Fibroblast of skin of left quadriceps (primary cell): ENCODE data around the gene SCD.
A peak's percentile ranks its signal among the peaks of the same experiment; 100 is the strongest.
"Not testable (repeated sequence)": the region's sequence is repeated elsewhere in the genome, so short reads cannot be mapped to it uniquely, and the experiment has no call there.

Experiments
- DNase-seq, 2 experiments: peaks; one replicate each; pipeline ENCODE4 v3.0.0-alpha.2; 2013; ENCODE audit warnings: low read depth in 2 of 2

SCD gene

DNA sequence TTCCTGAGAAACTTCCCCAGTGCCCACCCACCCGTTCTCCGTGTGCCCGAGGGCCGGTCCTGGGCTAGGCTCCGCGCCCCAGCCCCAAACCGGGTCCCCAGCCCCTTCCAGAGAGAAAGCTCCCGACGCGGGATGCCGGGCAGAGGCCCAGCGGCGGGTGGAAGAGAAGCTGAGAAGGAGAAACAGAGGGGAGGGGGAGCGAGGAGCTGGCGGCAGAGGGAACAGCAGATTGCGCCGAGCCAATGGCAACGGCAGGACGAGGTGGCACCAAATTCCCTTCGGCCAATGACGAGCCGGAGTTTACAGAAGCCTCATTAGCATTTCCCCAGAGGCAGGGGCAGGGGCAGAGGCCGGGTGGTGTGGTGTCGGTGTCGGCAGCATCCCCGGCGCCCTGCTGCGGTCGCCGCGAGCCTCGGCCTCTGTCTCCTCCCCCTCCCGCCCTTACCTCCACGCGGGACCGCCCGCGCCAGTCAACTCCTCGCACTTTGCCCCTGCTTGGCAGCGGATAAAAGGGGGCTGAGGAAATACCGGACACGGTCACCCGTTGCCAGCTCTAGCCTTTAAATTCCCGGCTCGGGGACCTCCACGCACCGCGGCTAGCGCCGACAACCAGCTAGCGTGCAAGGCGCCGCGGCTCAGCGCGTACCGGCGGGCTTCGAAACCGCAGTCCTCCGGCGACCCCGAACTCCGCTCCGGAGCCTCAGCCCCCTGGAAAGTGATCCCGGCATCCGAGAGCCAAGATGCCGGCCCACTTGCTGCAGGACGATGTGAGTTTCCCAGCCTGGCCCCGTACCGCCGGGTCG is at the start of gene SCD:
Gene SCD, plus strand, starts transcription at position 469 of the 803 bp plus-strand sequence. Its CDS starts 272 bp downstream, at position 741.
- DNase-seq = peak; percentile 83 to 86

DNA sequence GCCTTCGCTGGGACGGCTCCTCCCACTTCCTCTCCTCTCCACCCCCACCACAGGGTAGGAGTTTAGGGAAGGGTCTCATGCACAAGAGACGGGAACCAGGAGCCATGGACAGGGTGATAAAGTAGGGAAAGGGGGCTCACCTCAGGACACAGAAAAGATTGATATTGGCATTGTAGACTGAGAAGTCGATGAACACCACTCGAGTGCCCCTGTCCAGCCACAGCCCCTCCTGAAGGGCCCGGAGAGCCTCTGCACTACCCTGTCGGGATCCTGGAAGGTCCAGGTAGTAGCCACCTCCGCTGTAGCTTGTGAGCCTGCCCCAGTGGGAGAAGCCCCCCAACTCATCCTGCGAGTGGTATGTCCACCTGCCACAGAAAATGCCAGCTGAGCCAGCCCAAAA is 49.8 kb upstream of the SCD start:
- no peak for DNase-seq

DNA sequence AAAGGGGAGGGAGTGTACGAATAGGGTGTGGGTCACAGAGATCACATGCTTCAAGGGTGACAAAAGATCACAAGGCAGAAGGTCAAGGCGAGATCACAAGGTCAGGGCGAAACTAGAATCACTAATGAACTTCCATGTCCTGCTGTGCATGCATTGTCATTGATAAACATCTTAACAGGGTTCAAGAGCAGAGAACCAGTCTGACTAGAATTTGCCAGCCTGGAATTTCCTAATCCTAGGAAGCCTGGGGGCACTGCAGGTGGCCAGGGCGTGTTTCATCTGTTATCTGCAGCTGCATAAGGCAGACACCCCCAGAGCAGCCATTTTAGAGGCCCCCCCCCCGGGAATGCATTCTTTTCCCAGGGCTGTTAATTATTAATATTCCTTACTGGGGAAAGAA is 45.9 kb upstream of the SCD start:
- DNase-seq = not testable (repeated sequence)

DNA sequence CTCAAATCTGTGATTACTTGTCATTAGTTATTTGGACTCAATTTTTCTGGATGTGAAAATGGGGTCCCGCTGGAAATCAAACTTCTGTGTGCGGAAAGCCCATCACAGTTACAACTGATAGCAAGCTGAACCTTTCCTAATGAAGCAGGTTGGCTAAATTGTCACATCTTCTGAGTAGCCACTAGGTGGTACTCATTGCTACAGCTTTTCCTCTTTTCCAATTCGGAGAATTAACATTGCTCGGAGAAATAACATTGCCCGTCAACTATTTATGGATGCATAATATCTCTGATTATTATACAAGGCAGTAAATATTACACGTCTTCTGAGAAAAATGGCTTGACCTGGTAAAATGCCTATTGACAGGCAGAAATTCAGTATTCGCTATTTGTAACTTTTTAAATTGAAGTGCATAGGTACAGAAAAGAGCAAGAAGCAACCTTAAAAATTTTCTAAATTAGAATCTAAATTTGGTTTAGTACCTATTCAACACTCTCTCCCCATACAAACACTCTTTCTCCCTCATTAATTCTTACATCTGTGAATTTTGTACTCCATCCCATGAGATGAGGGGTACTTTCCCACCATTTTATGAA is 43.2 kb upstream of the SCD start:
- no peak for DNase-seq

DNA sequence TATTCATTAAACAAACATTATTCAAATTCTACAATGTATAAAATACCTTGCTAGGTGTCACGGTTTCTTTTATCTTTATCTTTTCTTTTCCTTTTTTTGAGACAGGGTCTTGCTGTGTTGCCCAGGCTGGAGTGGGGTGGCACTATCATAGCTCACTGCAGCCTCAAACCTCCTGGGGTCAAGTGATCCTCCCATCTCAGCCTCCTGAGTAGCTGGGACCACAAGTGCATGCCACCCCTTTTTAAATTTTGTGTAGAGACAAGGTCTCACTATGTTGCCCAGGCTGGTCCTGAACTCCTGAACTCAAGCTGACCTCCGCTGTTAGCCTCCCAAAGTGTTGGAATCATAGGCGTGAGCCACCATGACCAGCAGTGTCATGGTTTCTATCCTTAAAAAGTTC is 42.6 kb upstream of the SCD start:
- no peak for DNase-seq

DNA sequence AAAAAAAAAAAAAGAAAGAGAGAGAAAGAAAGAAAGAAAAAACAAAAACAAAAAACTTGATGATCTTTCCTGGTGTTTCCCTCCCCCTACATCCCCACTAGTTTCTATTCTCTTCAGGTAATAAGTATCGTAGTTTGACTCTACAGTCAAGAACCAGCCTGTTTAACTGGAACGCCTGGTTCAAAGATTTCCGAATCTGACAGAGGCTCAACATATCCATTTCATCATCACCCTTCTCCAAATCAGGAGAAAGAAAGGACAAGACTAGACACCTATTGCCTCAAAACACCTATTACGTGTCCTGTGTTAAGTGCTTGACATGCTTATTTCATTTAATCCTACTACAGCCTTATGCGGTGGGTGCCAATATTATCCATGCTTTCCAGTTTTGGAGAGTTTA is 40.2 kb upstream of the SCD start:
- no peak for DNase-seq

DNA sequence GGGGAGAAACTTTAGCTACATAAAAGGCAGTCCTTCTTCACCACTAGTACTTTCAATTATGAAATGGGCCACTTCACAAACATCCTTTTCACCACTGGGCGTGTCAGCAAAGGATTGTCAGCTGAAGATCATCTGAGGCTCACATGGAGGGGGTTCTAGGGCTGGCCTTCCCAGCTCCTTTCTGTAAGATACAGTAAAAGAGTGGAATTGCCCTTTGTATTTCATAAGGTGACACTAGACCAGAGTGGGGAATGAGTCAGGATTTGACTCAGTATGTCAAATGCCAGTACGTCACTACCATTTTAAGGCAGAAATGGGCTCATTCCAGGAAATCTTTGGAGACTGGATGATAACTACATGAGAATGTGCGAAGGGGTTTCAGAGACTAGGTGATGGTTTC is 39.3 kb upstream of the SCD start:
- DNase-seq = no peak

DNA sequence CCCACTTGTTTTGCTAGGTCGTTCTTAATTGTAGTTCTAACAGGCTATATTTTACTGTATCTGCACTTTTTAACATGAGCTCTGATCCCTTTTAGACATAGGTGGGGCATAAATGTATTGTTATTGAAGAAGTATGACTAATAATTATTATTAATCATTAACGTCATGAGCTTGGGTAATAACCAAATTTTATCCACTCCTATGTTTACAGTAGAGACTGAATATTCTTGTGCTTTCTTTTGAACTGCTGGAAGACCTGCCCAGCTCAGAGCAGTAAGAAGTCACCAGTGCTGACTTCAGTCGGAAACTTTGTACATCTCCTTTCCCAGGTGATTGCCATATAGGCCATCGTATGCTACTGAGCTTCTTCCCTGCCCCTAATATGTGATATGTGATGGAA is 35.7 kb upstream of the SCD start:
- no peak for DNase-seq

DNA sequence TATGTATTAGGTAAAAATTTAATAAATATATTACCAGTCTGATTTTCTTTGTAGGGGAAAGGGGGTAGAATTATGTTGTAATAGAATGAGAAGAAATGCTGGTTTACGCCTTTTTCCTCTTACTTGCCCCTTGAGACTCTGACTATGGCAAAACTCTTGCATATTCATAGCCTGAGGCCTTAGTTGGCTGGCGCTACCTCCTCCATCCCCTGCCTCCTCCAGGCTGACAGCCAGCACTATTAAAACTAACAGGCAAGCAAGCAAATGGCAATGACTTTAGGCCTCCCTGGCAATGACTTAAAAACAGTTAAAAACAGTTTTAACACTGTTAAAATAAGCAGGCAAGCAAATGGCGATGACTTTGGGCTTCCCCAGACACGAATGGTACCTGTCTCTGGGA is 31.4 kb upstream of the SCD start:
- no peak for DNase-seq

DNA sequence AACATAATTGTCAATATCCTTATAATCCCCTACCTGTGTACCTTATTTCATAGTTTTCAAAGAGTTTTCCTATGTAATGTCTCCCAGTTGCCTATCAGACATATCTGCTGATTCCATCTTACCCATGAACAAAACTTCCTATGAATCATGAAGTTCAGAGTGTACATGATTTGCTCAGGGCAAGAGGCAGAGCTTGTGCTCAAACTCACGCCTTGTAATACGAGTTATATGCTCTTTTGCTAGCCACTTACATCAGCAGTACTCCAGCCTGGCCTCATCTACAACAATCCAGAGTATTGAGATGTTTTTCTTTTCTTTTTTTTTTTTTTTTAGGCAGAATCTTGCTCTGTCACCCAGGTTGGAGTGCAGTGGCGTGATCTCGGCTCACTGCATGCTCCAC is 28.8 kb upstream of the SCD start:
- no peak for DNase-seq

DNA sequence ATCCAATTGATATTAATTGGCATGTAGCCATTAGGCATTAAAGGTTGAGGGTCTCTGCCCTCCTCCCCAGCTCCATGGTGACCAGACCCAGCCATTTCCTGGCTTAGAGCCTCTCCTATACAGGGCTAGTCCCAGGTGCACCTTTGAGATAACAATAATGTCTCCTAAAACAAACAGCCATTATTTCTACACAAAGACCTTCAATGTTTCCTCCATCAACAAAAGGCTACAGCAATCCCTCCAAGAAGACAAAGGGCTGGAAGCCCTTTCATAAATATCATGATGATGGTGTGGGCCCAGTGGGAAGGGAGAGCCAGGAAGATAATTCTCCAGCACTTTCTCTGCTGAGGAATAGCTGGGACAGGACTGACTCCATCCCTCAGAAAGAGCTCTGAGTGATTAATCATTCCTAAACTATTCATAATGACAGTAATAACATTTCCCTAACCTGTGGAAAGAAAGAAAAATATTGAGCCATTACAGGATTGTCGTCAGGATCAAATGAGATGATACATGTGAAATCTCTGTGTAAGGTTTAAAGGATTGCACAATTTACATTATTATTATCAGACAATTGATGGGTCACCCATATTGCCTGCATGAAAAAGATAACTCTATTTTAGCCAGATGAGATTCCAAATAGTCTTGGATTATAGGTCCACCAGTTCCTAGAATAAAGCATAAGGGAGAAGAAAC is 27.2 kb upstream of the SCD start:
- no peak for DNase-seq

DNA sequence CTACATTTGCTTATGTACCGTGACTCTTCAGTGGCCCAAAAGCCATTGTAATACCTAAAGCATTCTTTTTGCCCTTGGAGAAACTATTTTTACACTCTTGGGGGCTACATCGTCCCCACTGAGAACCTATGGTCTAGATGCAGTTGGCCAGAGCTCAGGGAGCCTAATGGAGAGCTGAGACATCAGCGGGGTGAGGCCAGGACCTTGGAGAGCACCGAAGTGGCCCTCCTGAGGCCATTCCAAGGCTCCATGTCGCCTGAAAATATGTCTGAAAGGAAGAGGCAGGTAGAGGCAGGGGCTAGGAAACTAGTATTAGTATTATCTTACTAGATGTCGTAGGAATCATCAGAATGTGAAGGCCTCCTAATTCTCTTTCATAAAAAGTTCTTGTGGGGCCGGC is 21.9 kb upstream of the SCD start:
- no peak for DNase-seq

DNA sequence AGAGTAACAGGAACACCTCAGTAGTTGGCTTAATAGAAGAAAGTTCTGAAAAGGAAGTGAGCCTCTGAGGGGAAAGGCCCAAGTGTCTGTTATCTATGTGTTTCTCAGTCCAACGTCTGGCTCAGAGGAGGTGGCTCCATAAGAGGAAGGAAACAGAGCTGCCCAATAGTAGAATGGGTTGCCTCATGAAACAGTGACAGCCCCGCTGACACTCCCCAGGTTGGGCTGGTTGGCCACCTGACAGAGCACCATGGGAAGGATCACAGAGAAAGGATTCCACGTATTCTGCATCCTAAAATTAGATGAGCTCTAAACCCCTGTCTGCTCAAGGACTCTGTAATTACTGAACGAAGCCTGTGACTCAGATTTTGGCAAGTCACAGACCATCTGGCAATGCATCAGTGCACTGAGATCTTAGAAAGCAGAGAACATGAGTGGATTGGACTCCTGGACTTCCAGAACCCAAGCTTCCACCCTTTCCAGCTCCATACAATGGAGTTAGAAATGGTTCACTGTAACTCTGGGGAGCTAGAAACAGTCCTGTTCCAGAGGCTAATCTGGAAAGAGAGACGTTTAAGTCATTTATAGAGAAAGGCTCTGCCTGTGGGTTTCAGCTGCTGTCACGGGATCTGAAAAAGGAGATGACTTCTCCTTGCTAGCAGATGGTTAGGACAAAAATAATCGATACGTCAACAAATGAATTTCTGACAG is 19.9 kb upstream of the SCD start:
- no peak for DNase-seq

DNA sequence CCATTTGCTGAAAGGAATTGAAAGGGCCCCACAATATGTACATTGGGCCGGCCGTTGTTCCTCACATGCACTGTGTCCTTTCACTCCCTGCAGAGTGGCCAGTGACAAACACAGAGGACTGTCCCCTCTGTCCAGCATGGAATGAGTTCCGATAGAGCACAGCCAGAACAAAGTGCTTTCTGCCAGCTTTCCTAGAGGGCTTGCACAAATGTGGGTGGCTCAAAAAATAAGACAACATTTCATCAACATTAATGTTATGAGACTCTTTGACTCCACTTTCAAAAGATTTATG is 19.4 kb upstream of the SCD start:
- DNase-seq = no peak

DNA sequence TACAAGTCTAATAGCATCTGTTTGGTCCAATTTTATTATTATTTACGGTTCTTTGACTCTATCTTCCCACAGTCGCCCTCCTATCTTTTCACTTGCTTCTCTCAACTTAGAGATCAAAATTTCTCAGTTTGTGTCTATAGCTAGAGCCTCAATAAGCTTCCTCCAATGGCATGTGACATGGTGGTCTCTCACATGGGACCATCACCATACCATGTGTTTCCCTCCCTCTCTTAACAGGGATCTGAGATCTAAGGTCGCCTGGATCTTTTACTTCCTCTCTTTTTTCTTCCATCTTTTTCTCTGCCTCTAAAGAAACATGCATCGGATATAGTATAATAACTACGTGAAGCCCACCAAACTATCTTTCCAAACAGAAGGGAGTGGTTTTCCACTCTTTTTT is 18.8 kb upstream of the SCD start:
- DNase-seq = no peak

DNA sequence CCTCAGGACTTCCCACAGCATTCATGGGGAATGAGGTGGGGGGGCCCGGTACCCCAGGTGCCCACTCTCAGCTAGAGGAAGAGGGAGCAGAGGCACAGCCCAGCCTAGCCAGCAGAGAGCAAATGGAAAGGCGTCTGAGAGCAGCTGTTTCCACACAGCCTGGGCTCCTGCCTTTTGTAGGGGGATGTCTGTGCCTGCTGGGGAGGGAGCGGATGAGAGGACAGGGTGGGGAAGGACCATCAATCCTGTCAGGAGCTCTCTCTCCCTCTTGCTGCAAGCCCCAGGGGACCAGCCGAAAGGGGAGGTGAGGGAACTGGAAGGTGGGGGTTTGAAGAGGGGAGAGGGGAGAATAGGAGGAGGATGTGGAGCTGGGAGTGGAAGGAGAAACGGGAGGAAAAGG is 17.0 kb upstream of the SCD start, which contains the start of gene PKD2L1:
Gene PKD2L1, minus strand, starts transcription at position 150 of the 400 bp plus-strand sequence. Its CDS starts 125 bp downstream, at position 25.
- no peak for DNase-seq

DNA sequence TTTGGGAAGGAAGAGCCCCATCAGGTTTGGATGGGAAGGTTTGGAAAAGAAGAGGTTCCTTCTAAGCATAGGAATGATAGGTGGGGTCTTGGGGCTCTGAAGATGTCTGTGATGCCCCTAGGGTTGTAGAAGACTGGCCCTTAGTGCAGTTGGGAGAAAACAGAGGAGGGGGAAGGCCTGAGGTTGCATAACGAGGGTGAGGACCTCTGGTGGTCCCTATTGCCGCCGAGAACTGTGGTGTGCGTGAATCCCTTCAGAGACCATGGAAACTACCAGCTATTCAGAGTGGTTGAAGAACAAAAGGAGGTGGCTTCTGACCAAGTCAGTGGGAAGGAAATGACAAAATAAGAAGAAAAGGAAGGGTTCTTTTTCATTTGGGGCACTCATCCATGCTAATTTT is 13.9 kb upstream of the SCD start:
- DNase-seq = no peak

DNA sequence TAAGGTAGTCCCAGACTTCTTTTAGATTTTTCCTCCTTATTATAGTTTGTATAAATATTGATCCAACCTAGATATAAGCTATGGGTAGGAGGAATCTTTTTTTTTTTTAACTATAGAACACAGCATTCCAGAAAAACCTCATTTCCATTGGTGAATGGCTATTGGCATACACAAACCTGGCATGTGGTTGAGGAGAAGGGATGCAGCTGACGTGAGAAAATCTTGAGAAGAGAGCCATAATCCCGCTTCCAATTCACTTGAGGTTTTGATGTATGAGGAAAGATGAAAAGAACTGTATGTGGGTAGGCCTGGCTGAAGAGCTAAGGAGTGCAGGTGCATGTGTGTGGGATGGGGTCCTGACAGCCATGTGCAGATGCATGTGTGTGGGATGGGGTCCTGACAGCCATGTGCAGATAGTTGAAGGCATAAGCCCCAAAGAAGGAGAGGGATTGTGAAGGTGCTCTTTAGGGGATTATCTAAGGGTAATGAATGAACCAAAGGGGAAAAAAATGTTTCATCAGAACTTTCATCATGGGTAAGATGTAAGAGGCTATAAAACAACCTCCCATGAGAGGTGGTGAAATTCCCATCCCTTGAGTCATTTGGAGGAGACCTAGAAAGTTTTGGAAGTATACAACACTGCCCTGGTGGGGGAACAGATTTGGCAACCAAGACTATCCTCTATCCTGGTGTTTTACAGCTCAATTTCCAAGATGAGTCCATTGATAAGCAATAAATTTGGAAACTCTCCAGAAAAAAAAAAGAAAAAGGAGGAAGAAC is 13.2 kb upstream of the SCD start:
- DNase-seq = peak in 1 of 2 experiments; percentile 26

DNA sequence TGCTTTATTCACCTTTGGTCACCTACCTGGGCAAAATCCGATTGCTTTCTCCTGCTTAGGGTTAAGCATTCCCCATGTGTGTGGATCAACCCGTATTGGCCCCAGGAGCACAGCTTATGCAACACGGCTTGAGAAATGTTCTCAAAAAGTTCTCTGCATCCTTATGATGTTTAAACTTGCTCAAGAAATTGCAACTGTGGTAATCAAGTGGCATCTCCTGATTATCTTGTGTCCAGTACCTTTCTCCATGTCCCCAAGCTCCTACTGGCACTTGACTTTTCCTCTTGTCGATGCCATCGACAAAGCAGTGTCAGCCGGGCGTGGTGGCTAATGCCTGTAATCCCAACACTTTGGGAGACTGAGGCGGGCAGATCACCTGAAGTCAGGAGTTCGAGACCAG is 12.3 kb upstream of the SCD start:
- no peak for DNase-seq

DNA sequence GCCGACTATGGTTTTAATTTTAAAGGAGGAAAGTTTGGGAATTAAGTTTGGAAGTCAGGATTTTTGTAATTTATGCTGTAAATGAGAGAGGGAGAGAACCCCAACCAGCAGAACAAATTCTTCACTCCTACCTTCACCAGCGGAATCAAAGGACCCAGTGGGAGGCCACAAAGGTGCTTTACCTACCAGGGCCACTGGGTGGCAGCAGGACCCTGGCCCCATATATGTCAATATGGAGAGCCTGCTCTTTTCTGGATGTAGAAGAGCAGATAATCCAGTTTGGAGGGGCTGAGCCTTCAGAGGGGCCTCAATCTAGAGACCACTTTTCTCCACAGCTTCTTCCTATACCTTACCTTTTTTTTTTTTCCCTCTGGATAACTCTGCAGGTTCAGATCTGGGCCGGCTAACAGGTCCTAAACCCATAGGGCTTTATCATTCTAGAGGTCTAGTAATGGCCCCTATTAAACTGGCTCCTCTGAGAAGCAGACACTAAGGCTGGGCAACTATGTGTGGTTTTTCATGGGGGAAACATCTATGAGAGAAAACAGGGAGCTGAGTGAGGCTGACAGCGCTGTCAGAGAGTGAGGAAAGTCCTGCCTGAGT is 8.5 kb upstream of the SCD start:
- peak in 1 of 2 experiments; percentile 24 for DNase-seq

DNA sequence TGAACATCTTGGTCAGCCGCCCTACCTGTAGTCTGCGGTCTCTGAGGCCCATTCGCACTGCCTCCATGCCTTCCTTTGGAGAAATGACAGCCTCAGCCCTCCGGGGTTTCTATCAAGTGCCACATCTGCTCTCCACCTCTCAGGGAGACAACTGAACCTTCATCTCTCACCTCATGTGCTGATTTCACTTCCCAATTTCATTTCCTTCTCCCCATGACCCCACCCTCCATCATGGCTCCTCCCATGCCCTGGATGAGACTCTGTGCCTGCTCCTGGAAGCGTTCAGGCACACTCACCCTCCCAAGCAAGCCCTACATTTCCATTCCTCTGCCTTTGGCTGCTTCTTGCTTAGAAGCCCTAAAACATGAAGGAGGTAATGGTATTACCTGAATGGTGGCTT is 7.8 kb upstream of the SCD start:
- no peak for DNase-seq
